ENCODE measurements around the gene PACS1. TPM values are rescaled to one million over a fixed set of nuclear protein-coding genes. Genes with fewer than 3 reads are reported as not detected.

Gene PACS1
- total and polyA plus RNA-seq, 2 donors (not counting 1 experiment from before 2014, with no cell fraction given) = 131 to 303 TPM

- H2AFZ ChIP-seq (ENCODE audit: insufficient read depth, low read depth, low read length, poor library complexity, severe bottlenecking) = no peak overlapping the region
- H3K4me3 Mint-ChIP-seq = no peak overlapping the region
- TF ChIP-seq EZH2 (IDR thresholded peaks at IDR 0.05; ENCODE audit: borderline replicate concordance, insufficient read depth, low read depth, low read length, poor library complexity, severe bottlenecking) = no peak
- no peak for ATAC-seq (ENCODE audit: low read depth)
- peaks cover 53% of the 10 kb centered on the region for H3K79me2 ChIP-seq (ENCODE audit: control insufficient read depth, insufficient read depth, low read length)
- ChIA-PET POLR2A (no interaction called here), CTCF (interaction anchor here (0.6 kb wide), 2 partner anchors 91 to 100 kb away, joined by 3 to 4 read pairs; no protein-coding TSS in a partner anchor)
- no peaks in the 10 kb centered on the region for H3K27me3 ChIP-seq (replicated peaks in 1 of 4; ENCODE audit: control extremely low read depth in 1 of 4, control insufficient read depth in 3 of 4, insufficient read depth in 4 of 4, low read length in 3 of 4)
- H3K4me1 Mint-ChIP-seq = peaks cover 20% of the 10 kb centered on the region
- no peak overlapping the region for H3K4me3 ChIP-seq (ENCODE audit: control extremely low read depth in 1 of 5, extremely low read depth in 1 of 5, insufficient read depth in 1 of 5, low read depth in 2 of 5, low read length in 4 of 5)
- DNase-seq = no peak
- H3K9me3 Mint-ChIP-seq (ENCODE audit: insufficient read depth) = no peaks in the 10 kb centered on the region
- H3K4me1 ChIP-seq (ENCODE audit: control insufficient read depth in 2 of 2, insufficient read depth in 2 of 2, low read length in 2 of 2) = no peaks in the 10 kb centered on the region
- H3K27ac ChIP-seq (ENCODE audit: low read length in 2 of 2) = no peak overlapping the region
- H3K36me3 ChIP-seq (replicated peaks in 1 of 2; ENCODE audit: control extremely low read depth in 1 of 2, control insufficient read depth in 1 of 2, extremely low read depth in 1 of 2, insufficient read depth in 2 of 2, low read length in 1 of 2) = peaks cover 3 to 9% of the 10 kb centered on the region in 2 experiments
- 100% methylated on average over 1 of the region's 7 CpGs for WGBS (ENCODE audit: insufficient coverage)
- intact Hi-C loops (cut with micrococcal nuclease) = no loop called here
- peaks cover 45% of the 10 kb centered on the region for H4K20me1 ChIP-seq (ENCODE audit: control insufficient read depth, insufficient read depth, low read length, poor library complexity, severe bottlenecking)
- H3K27me3 Mint-ChIP-seq = no peaks in the 10 kb centered on the region
- H3K4me2 ChIP-seq (replicated peaks; ENCODE audit: low read depth, low read length, poor library complexity, severe bottlenecking) = no peak overlapping the region
- no peaks in the 10 kb centered on the region for H3K9me3 ChIP-seq (ENCODE audit: control extremely low read depth in 1 of 3, control insufficient read depth in 2 of 3, insufficient read depth in 1 of 3, low read length in 2 of 3)
- H3K9ac ChIP-seq (ENCODE audit: low read length) = no peak overlapping the region
- H3K27ac Mint-ChIP-seq = no peak overlapping the region
Observed at GRCh38 chr11:66168289-66168688, 98.2 kb downstream of the PACS1 start.

GRCh38 chr11:66172146-66172545, 102.1 kb downstream of the PACS1 start:
- Histone ChIP-seq H3K4me3 (ENCODE audit: control extremely low read depth in 1 of 5, extremely low read depth in 1 of 5, insufficient read depth in 1 of 5, low read depth in 2 of 5, low read length in 4 of 5) (no peak overlapping the region), H3K79me2 (ENCODE audit: control insufficient read depth, insufficient read depth, low read length) (peaks cover 67% of the 10 kb centered on the region), H2AFZ (ENCODE audit: insufficient read depth, low read depth, low read length, poor library complexity, severe bottlenecking) (no peak overlapping the region), H3K36me3 (replicated peaks in 1 of 2; ENCODE audit: control extremely low read depth in 1 of 2, control insufficient read depth in 1 of 2, extremely low read depth in 1 of 2, insufficient read depth in 2 of 2, low read length in 1 of 2) (peaks cover 0 to 5% of the 10 kb centered on the region in 2 experiments), H3K9ac (ENCODE audit: low read length) (no peak overlapping the region), H3K27ac (ENCODE audit: low read length in 2 of 2) (no peak overlapping the region), H3K4me1 (ENCODE audit: control insufficient read depth in 2 of 2, insufficient read depth in 2 of 2, low read length in 2 of 2) (no peaks in the 10 kb centered on the region), H4K20me1 (ENCODE audit: control insufficient read depth, insufficient read depth, low read length, poor library complexity, severe bottlenecking) (peaks cover 44% of the 10 kb centered on the region), H3K4me2 (replicated peaks; ENCODE audit: low read depth, low read length, poor library complexity, severe bottlenecking) (no peak overlapping the region), H3K27me3 (replicated peaks in 1 of 4; ENCODE audit: control extremely low read depth in 1 of 4, control insufficient read depth in 3 of 4, insufficient read depth in 4 of 4, low read length in 3 of 4) (no peaks in the 10 kb centered on the region), H3K9me3 (ENCODE audit: control extremely low read depth in 1 of 3, control insufficient read depth in 2 of 3, insufficient read depth in 1 of 3, low read length in 2 of 3) (no peaks in the 10 kb centered on the region)
- WGBS (ENCODE audit: insufficient coverage) = 89% methylated on average over 6 of the region's 8 CpGs
- no peak for ATAC-seq (ENCODE audit: low read depth)
- POLR2A ChIA-PET = interaction anchor here (0.6 kb wide), 1 partner anchor 57 kb away, joined by 6 read pairs; no protein-coding TSS in a partner anchor
- Mint-ChIP-seq H3K4me1 (peaks cover 16% of the 10 kb centered on the region), H3K9me3 (ENCODE audit: insufficient read depth) (no peaks in the 10 kb centered on the region), H3K27me3 (no peaks in the 10 kb centered on the region), H3K27ac (peak overlapping the region; percentile 26), H3K4me3 (no peak overlapping the region)
- TF ChIP-seq EZH2 (IDR thresholded peaks at IDR 0.05; ENCODE audit: borderline replicate concordance, insufficient read depth, low read depth, low read length, poor library complexity, severe bottlenecking) (no peak), CTCF (IDR thresholded peaks at IDR 0.05) (no peak)
- intact Hi-C loops (cut with micrococcal nuclease) = no loop called here
- DNase-seq = no peak
- CTCF ChIA-PET = no interaction called here
